GM23338 (cell line): ENCODE results near the gene RPL12. TPM values are rescaled to one million over a fixed set of nuclear protein-coding genes. Genes with fewer than 3 reads are reported as not detected.

Experiments
- ATAC-seq: fragments of 200-7000 bp; cut with Tn5 transposase; 3 replicates; pipeline ENCODE4 v1.9.1; 2020
- DNase-seq: peaks from one replicate; pipeline ENCODE4 v3.0.0-alpha.2; 2015; ENCODE audit warnings: low spot score
- H2AFZ ChIP-seq: fragments of 200-600 bp; sonication (generic); 2 replicates; pipeline ENCODE4 v1.8.0; 2016; ENCODE audit warnings: antibody characterized with exemption, mild to moderate bottlenecking, moderate library complexity
- H3F3A ChIP-seq: fragments of 200-600 bp; sonication (generic); replicated peaks from 2 replicates; pipeline ENCODE4 v1.8.0; 2017; ENCODE audit warnings: antibody characterized with exemption, mixed run types, low read depth
- H3K27ac ChIP-seq: fragments of 200-600 bp; sonication (generic); 2 replicates; pipeline ENCODE4 v1.6.1; 2016; ENCODE audit warnings: low read depth
- H3K27me3 ChIP-seq: fragments of 200-600 bp; sonication (generic); 2 replicates; pipeline ENCODE4 v1.8.0; 2016; ENCODE audit warnings: mild to moderate bottlenecking, mixed run types, moderate library complexity; ENCODE audit not compliant: insufficient read depth
- H3K36me3 ChIP-seq: fragments of 200-600 bp; sonication (generic); 2 replicates; pipeline ENCODE4 v1.8.0; 2016; ENCODE audit warnings: mild to moderate bottlenecking; ENCODE audit not compliant: insufficient read depth
- H3K4me1 ChIP-seq: fragments of 200-600 bp; sonication (generic); 2 replicates; pipeline ENCODE4 v1.8.0; 2016; ENCODE audit warnings: mild to moderate bottlenecking, moderate library complexity; ENCODE audit not compliant: insufficient read depth
- H3K4me2 ChIP-seq: fragments of 200-600 bp; sonication (generic); 2 replicates; pipeline ENCODE4 v1.7.1; 2017; ENCODE audit warnings: mixed run types
- H3K4me3 ChIP-seq: fragments of 200-600 bp; sonication (generic); 2 replicates; pipeline ENCODE4 v1.6.1; 2016; ENCODE audit warnings: mixed run types
- H3K79me2 ChIP-seq: fragments of 200-600 bp; sonication (generic); replicated peaks from 2 replicates; pipeline ENCODE4 v1.8.0; 2017; ENCODE audit warnings: mild to moderate bottlenecking; ENCODE audit not compliant: insufficient read depth
- H3K9me2 ChIP-seq: fragments of 200-600 bp; sonication (generic); 2 replicates; pipeline ENCODE4 v1.8.0; 2017; ENCODE audit not compliant: insufficient read depth
- H4K20me1 ChIP-seq: fragments of 200-600 bp; sonication (generic); replicated peaks from 2 replicates; pipeline ENCODE4 v1.8.0; 2017; ENCODE audit warnings: mild to moderate bottlenecking; ENCODE audit not compliant: insufficient read depth
- H3K27ac Mint-ChIP-seq: 2 replicates; pipeline ENCODE4 v1.8.0; 2020; ENCODE audit warnings: inconsistent platforms, mild to moderate bottlenecking, moderate library complexity, mixed read lengths
- H3K27me3 Mint-ChIP-seq: 3 replicates; pipeline ENCODE4 v1.8.0; 2022; ENCODE audit warnings: low read depth, mild to moderate bottlenecking, moderate library complexity, mixed read lengths, inconsistent platforms; ENCODE audit not compliant: insufficient read depth, poor library complexity
- H3K36me3 Mint-ChIP-seq: 3 replicates; pipeline ENCODE4 v1.8.0; 2021; ENCODE audit warnings: low read depth, mild to moderate bottlenecking, inconsistent platforms, moderate library complexity, mixed read lengths
- H3K4me1 Mint-ChIP-seq: 3 replicates; pipeline ENCODE4 v1.8.0; 2020; ENCODE audit warnings: mild to moderate bottlenecking, inconsistent platforms, mixed read lengths
- H3K4me3 Mint-ChIP-seq: 3 replicates; pipeline ENCODE4 v1.8.0; 2021; ENCODE audit warnings: moderate library complexity, mild to moderate bottlenecking, inconsistent platforms, mixed read lengths
- H3K9me3 Mint-ChIP-seq: 3 replicates; pipeline ENCODE4 v1.8.0; 2020; ENCODE audit warnings: moderate library complexity, mild to moderate bottlenecking, inconsistent platforms, mixed read lengths
- EZH2phosphoT487 ChIP-seq: fragments of 200-600 bp; sonication (generic); IDR thresholded peaks from one replicate; pipeline ENCODE4 v1.8.1; 2018; ENCODE audit warnings: antibody characterized with exemption; ENCODE audit not compliant: unreplicated experiment
- POLR2AphosphoS5 ChIP-seq: IDR thresholded peaks from 2 replicates; pipeline ENCODE4 v1.6.1; 2016; ENCODE audit warnings: antibody characterized with exemption, low read depth
- ZNF331 ChIP-seq: fragments of 250-450 bp; sonication (Bioruptor Pico); IDR thresholded peaks from 2 replicates; pipeline ENCODE4 v1.5.0; 2020; ENCODE audit warnings: low read depth, mild to moderate bottlenecking, moderate library complexity
- ZNF462 ChIP-seq: fragments of 250-450 bp; sonication (Bioruptor Pico); IDR thresholded peaks from 2 replicates; pipeline ENCODE4 v1.5.0; 2020; ENCODE audit warnings: mild to moderate bottlenecking, moderate library complexity
- polyA plus RNA-seq: library from polyadenylated mRNA; unstranded; fragments of >200 nt; fragmentation: Nextera tagmentation; extraction: Ambion mirVana; gene quantifications from 2 replicates; pipeline ENCODE4 v1.2.1, GENCODE V29; 2016
- total RNA-seq: library from RNA; depleted of rRNA; stranded (reverse); fragments of >200 nt; shearing (Covaris generic); gene quantifications from 2 replicates; pipeline ENCODE4 v1.2.3, GENCODE V29; 2014
- TF ChIP-seq, protein P1 (sequence below): IDR thresholded peaks from one replicate; pipeline ENCODE4 v1.6.1; 2018; ENCODE audit warnings: antibody characterized with exemption; ENCODE audit not compliant: unreplicated experiment
- TF ChIP-seq, protein P2 (sequence below): IDR thresholded peaks from 2 replicates; pipeline ENCODE4 v1.6.1; 2016; ENCODE audit warnings: antibody characterized with exemption

The RPL12 gene
- total and polyA plus RNA-seq, 2 experiments from 2014 or later = 2,121 to 2,596 TPM

GRCh38 chr9:127490535-127491230 is 39.5 kb upstream of the RPL12 start:
- H3K36me3 Mint-ChIP-seq = peaks cover 8% of the 10 kb centered on the region; the same call in 2 of the 3 replicates
- H3K4me3 Mint-ChIP-seq = no peak overlapping the region
- TF ChIP-seq ZNF331 (CRISPR knock-in tag) (no peak), POLR2AphosphoS5 (no peak), ZNF462 (no peak), EZH2phosphoT487 (no peak)
- TF ChIP-seq, protein P1, sequence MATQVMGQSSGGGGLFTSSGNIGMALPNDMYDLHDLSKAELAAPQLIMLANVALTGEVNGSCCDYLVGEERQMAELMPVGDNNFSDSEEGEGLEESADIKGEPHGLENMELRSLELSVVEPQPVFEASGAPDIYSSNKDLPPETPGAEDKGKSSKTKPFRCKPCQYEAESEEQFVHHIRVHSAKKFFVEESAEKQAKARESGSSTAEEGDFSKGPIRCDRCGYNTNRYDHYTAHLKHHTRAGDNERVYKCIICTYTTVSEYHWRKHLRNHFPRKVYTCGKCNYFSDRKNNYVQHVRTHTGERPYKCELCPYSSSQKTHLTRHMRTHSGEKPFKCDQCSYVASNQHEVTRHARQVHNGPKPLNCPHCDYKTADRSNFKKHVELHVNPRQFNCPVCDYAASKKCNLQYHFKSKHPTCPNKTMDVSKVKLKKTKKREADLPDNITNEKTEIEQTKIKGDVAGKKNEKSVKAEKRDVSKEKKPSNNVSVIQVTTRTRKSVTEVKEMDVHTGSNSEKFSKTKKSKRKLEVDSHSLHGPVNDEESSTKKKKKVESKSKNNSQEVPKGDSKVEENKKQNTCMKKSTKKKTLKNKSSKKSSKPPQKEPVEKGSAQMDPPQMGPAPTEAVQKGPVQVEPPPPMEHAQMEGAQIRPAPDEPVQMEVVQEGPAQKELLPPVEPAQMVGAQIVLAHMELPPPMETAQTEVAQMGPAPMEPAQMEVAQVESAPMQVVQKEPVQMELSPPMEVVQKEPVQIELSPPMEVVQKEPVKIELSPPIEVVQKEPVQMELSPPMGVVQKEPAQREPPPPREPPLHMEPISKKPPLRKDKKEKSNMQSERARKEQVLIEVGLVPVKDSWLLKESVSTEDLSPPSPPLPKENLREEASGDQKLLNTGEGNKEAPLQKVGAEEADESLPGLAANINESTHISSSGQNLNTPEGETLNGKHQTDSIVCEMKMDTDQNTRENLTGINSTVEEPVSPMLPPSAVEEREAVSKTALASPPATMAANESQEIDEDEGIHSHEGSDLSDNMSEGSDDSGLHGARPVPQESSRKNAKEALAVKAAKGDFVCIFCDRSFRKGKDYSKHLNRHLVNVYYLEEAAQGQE = no peak
- TF ChIP-seq, protein P2, sequence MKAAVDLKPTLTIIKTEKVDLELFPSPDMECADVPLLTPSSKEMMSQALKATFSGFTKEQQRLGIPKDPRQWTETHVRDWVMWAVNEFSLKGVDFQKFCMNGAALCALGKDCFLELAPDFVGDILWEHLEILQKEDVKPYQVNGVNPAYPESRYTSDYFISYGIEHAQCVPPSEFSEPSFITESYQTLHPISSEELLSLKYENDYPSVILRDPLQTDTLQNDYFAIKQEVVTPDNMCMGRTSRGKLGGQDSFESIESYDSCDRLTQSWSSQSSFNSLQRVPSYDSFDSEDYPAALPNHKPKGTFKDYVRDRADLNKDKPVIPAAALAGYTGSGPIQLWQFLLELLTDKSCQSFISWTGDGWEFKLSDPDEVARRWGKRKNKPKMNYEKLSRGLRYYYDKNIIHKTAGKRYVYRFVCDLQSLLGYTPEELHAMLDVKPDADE = no peak
- H3K4me3 ChIP-seq = no peak overlapping the region
- no peak overlapping the region for H3K4me2 ChIP-seq
- no peaks in the 10 kb centered on the region for H3K9me2 ChIP-seq
- H3K9me3 Mint-ChIP-seq = no peaks in the 10 kb centered on the region
- peak overlapping the region; percentile 59; the same call in 1 of the 2 replicates for H3K27ac ChIP-seq
- ATAC-seq (no peak), DNase-seq (no peak)
- H3K4me1 Mint-ChIP-seq = peaks cover 5% of the 10 kb centered on the region
- peaks cover 5% of the 10 kb centered on the region for H3K27me3 Mint-ChIP-seq
- H3F3A ChIP-seq = no peaks in the 10 kb centered on the region
- H3K27me3 ChIP-seq = no peaks in the 10 kb centered on the region
- H3K4me1 ChIP-seq = no peaks in the 10 kb centered on the region
- H3K36me3 ChIP-seq = no peaks in the 10 kb centered on the region; the same call in 1 of the 2 replicates
- H3K27ac Mint-ChIP-seq = no peak overlapping the region; the same call in 1 of the 2 replicates
- H3K79me2 ChIP-seq = no peaks in the 10 kb centered on the region
- no peak overlapping the region for H2AFZ ChIP-seq
- no peaks in the 10 kb centered on the region; the same call in 1 of the 2 replicates for H4K20me1 ChIP-seq
